H9 (cell line): ENCODE data around the gene PPM1N. TPM values are rescaled to one million over a fixed set of nuclear protein-coding genes. Genes with fewer than 3 reads are reported as not detected.

Source experiments
- DNase-seq: peaks from one replicate; pipeline ENCODE4 v3.0.0-alpha.2; 2017
- H2AFZ ChIP-seq: one replicate; pipeline ENCODE4 v1.6.1; 2013; ENCODE audit warnings: mild to moderate bottlenecking, low read length, control low read depth, moderate library complexity
- H2AK5ac ChIP-seq: 2 replicates; pipeline ENCODE4 v1.6.1; 2013; ENCODE audit warnings: low read length, control low read depth, mixed read lengths; ENCODE audit not compliant: insufficient read length
- H2BK120ac ChIP-seq: one replicate; pipeline ENCODE4 v1.6.1; 2013; ENCODE audit warnings: low read depth, mild to moderate bottlenecking, low read length, control low read depth, inconsistent platforms; ENCODE audit not compliant: poor library complexity, severe bottlenecking
- H2BK12ac ChIP-seq: 2 replicates; pipeline ENCODE4 v1.6.1; 2013; ENCODE audit warnings: low read length, control low read depth, mixed read lengths, low read depth; ENCODE audit not compliant: insufficient read length
- H2BK15ac ChIP-seq: 2 replicates; pipeline ENCODE4 v1.6.1; 2013; ENCODE audit warnings: low read depth, low read length, control low read depth
- H2BK20ac ChIP-seq: one replicate; pipeline ENCODE4 v1.6.1; 2013; ENCODE audit warnings: low read depth, mild to moderate bottlenecking, low read length, control low read depth, inconsistent platforms; ENCODE audit not compliant: poor library complexity, severe bottlenecking
- H2BK5ac ChIP-seq: 2 replicates; pipeline ENCODE4 v1.6.1; 2013; ENCODE audit warnings: low read length, control low read depth, mixed read lengths; ENCODE audit not compliant: insufficient read length
- H3K14ac ChIP-seq: 2 replicates; pipeline ENCODE4 v1.6.1; 2013; ENCODE audit warnings: low read length, control low read depth; ENCODE audit not compliant: insufficient read depth
- H3K18ac ChIP-seq: 2 replicates; pipeline ENCODE4 v1.6.1; 2013; ENCODE audit warnings: low read depth, mild to moderate bottlenecking, mixed read lengths, low read length, control low read depth; ENCODE audit not compliant: insufficient read length
- H3K23ac ChIP-seq: 2 replicates; pipeline ENCODE4 v1.6.1; 2013; ENCODE audit warnings: low read length, control low read depth, mixed read lengths, low read depth; ENCODE audit not compliant: insufficient read length
- H3K23me2 ChIP-seq: 2 replicates; pipeline ENCODE4 v1.6.1; 2013; ENCODE audit warnings: low read depth, mild to moderate bottlenecking, mixed read lengths, low read length, control low read depth; ENCODE audit not compliant: insufficient read length, poor library complexity, severe bottlenecking
- H3K27ac ChIP-seq: 2 replicates; pipeline ENCODE4 v1.5.1; 2013; ENCODE audit warnings: low read length, control low read depth, mixed read lengths, low read depth; ENCODE audit not compliant: insufficient read length
- H3K27me3 ChIP-seq: 2 replicates; pipeline ENCODE4 v1.6.1; 2013; ENCODE audit warnings: low read length, control low read depth, inconsistent platforms; ENCODE audit not compliant: insufficient read depth
- H3K4ac ChIP-seq: 2 replicates; pipeline ENCODE4 v1.6.1; 2013; ENCODE audit warnings: low read depth, mild to moderate bottlenecking, control low read depth, inconsistent platforms, low read length, moderate library complexity
- H3K4me1 ChIP-seq: 2 replicates; pipeline ENCODE4 v1.6.1; 2013; ENCODE audit warnings: low read length, control low read depth, inconsistent platforms; ENCODE audit not compliant: insufficient read depth
- H3K4me2 ChIP-seq: 2 replicates; pipeline ENCODE4 v1.6.1; 2013; ENCODE audit warnings: low read length, control low read depth, mixed read lengths; ENCODE audit not compliant: insufficient read length, insufficient read depth
- H3K56ac ChIP-seq: 2 replicates; pipeline ENCODE4 v1.6.1; 2013; ENCODE audit warnings: low read depth, mild to moderate bottlenecking, mixed read lengths, low read length, control low read depth; ENCODE audit not compliant: insufficient read length
- H3K79me1 ChIP-seq: 2 replicates; pipeline ENCODE4 v1.6.1; 2013; ENCODE audit warnings: low read depth, mild to moderate bottlenecking, moderate library complexity, low read length, control low read depth, inconsistent platforms; ENCODE audit not compliant: insufficient read depth, poor library complexity, severe bottlenecking
- H3K79me2 ChIP-seq: 2 replicates; pipeline ENCODE4 v1.6.1; 2013; ENCODE audit warnings: low read length, control low read depth, inconsistent platforms; ENCODE audit not compliant: insufficient read depth
- H3K9ac ChIP-seq: 2 replicates; pipeline ENCODE4 v1.6.1; 2013; ENCODE audit warnings: low read length, control low read depth, mixed read lengths; ENCODE audit not compliant: insufficient read length; ENCODE audit errors: extremely low read depth
- H3K9me3 ChIP-seq: one replicate; pipeline ENCODE4 v1.6.1; 2013; ENCODE audit warnings: low read depth, low read length, inconsistent platforms; ENCODE audit not compliant: control insufficient read depth
- H3T11ph ChIP-seq: one replicate; pipeline ENCODE4 v1.6.1; 2013; ENCODE audit warnings: mild to moderate bottlenecking, low read length, control low read depth, inconsistent platforms
- H4K20me1 ChIP-seq: one replicate; pipeline ENCODE4 v1.6.1; 2013; ENCODE audit not compliant: control insufficient read depth, insufficient read length, insufficient read depth
- H4K5ac ChIP-seq: 2 replicates; pipeline ENCODE4 v1.6.1; 2013; ENCODE audit warnings: low read depth, mild to moderate bottlenecking, mixed read lengths, low read length, control low read depth; ENCODE audit not compliant: insufficient read length
- H4K8ac ChIP-seq: replicated peaks from 2 replicates; pipeline ENCODE4 v1.6.1; 2013; ENCODE audit warnings: low read length, control low read depth, mixed read lengths, low read depth; ENCODE audit not compliant: insufficient read length
- H4K91ac ChIP-seq: 2 replicates; pipeline ENCODE4 v1.6.1; 2013; ENCODE audit warnings: low read depth, mild to moderate bottlenecking, moderate library complexity, mixed read lengths, low read length, control low read depth; ENCODE audit not compliant: insufficient read length
- H3K27ac Mint-ChIP-seq, 3 experiments: 2 replicates in 2 of 3; 3 replicates in 1 of 3; pipeline ENCODE4 v1.8.0; 2020 to 2021; ENCODE audit warnings: mixed read lengths in 3 of 3, mild to moderate bottlenecking in 1 of 3, moderate library complexity in 1 of 3
- H3K27me3 Mint-ChIP-seq: 2 replicates; pipeline ENCODE4 v1.8.0; 2021; ENCODE audit warnings: low read depth, mild to moderate bottlenecking, moderate library complexity, mixed read lengths
- H3K36me3 Mint-ChIP-seq, 3 experiments: 2 replicates in 2 of 3; 3 replicates in 1 of 3; pipeline ENCODE4 v1.8.0; 2020 to 2021; ENCODE audit warnings: low read depth in 3 of 3, mixed read lengths in 3 of 3; ENCODE audit not compliant: insufficient read depth in 1 of 3
- H3K4me1 Mint-ChIP-seq, 2 experiments: 2 replicates each; pipeline ENCODE4 v1.8.0; 2020; ENCODE audit warnings: mixed read lengths in 2 of 2
- H3K4me3 Mint-ChIP-seq, 2 experiments: 2 replicates in 1 of 2; 3 replicates in 1 of 2; pipeline ENCODE4 v1.8.0; 2020 to 2021; ENCODE audit warnings: mild to moderate bottlenecking in 2 of 2, mixed read lengths in 2 of 2, moderate library complexity in 1 of 2
- H3K9me3 Mint-ChIP-seq, 2 experiments: 2 replicates in 1 of 2; 3 replicates in 1 of 2; pipeline ENCODE4 v1.8.0; 2020; ENCODE audit warnings: mild to moderate bottlenecking in 2 of 2, mixed read lengths in 2 of 2, moderate library complexity in 1 of 2
- WGBS: extraction: QIAGEN DNeasy Blood & Tissue Kit; methylation state at CpG from one replicate; pipeline ENCODE4 v1.1.7; 2013; ENCODE audit warnings: missing lambda C conversion rate, low lambda C conversion rate, mixed read lengths; ENCODE audit not compliant: insufficient read length; ENCODE audit errors: extremely low coverage; 5-methylcytosine and 5-hydroxymethylcytosine counted together
- total RNA-seq: library from RNA; stranded (reverse); gene quantifications from 2 replicates; pipeline ENCODE4 v1.2.1, GENCODE V29; 2021
- TF ChIP-seq, protein P1 (sequence below): fragments of 200-600 bp; sonication (generic); conservative IDR thresholded peaks from 3 replicates; pipeline ENCODE4 v1.8.0; 2021; ENCODE audit warnings: antibody characterized with exemption, mild to moderate bottlenecking

The PPM1N gene
- total RNA-seq, 1 experiment from 2014 or later = 7.7 TPM

GRCh38 chr19:45514376-45515051 is 16.3 kb downstream of the PPM1N start:
- H3K27me3 ChIP-seq = no peaks in the 10 kb centered on the region
- H2BK12ac ChIP-seq = no peak overlapping the region
- TF ChIP-seq, protein P1, sequence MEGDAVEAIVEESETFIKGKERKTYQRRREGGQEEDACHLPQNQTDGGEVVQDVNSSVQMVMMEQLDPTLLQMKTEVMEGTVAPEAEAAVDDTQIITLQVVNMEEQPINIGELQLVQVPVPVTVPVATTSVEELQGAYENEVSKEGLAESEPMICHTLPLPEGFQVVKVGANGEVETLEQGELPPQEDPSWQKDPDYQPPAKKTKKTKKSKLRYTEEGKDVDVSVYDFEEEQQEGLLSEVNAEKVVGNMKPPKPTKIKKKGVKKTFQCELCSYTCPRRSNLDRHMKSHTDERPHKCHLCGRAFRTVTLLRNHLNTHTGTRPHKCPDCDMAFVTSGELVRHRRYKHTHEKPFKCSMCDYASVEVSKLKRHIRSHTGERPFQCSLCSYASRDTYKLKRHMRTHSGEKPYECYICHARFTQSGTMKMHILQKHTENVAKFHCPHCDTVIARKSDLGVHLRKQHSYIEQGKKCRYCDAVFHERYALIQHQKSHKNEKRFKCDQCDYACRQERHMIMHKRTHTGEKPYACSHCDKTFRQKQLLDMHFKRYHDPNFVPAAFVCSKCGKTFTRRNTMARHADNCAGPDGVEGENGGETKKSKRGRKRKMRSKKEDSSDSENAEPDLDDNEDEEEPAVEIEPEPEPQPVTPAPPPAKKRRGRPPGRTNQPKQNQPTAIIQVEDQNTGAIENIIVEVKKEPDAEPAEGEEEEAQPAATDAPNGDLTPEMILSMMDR = no peak

More at GRCh38 chr19:45514376-45515051, 16.3 kb downstream of the PPM1N start:
- H3K4me1 ChIP-seq = no peaks in the 10 kb centered on the region; the same call in 1 of the 2 replicates
- no peak overlapping the region for H3K4me2 ChIP-seq
- H2AK5ac ChIP-seq = no peak overlapping the region
- no peak overlapping the region for H4K5ac ChIP-seq
- H3K4me1 Mint-ChIP-seq = peaks cover 9 to 13% of the 10 kb centered on the region in 2 experiments
- no peak overlapping the region for H3T11ph ChIP-seq
- no peaks in the 10 kb centered on the region; the same call in 1 of the 2 replicates for H3K27me3 Mint-ChIP-seq
- H3K18ac ChIP-seq = no peak overlapping the region
- no peaks in the 10 kb centered on the region for H3K9me3 ChIP-seq
- no peak overlapping the region for H4K8ac ChIP-seq
- no peak overlapping the region for H3K56ac ChIP-seq
- H3K23me2 ChIP-seq = peaks cover 3% of the 10 kb centered on the region
- no peak overlapping the region for H2BK120ac ChIP-seq
- no peak overlapping the region for H3K23ac ChIP-seq
- peaks cover 22% of the 10 kb centered on the region for H3K79me1 ChIP-seq
- H2BK20ac ChIP-seq = no peak overlapping the region
- no peak overlapping the region for H3K4me3 Mint-ChIP-seq
- H3K79me2 ChIP-seq = peaks cover 38% of the 10 kb centered on the region; the same call in 1 of the 2 replicates
- H3K4ac ChIP-seq = no peak overlapping the region
- H2BK5ac ChIP-seq = no peak overlapping the region
- WGBS = no CpG with 5 or more reads among the region's 13 CpGs
- no peak overlapping the region for H3K27ac ChIP-seq
- H3K14ac ChIP-seq = no peak overlapping the region; the same call in 1 of the 2 replicates
- no peak overlapping the region for H4K91ac ChIP-seq
- H3K36me3 Mint-ChIP-seq = peaks cover 19 to 46% (median 29%) of the 10 kb centered on the region in 3 experiments
- H3K9me3 Mint-ChIP-seq = no peaks in the 10 kb centered on the region
- H3K27ac Mint-ChIP-seq = no peak overlapping the region; a peak in 2 of 7 replicates
- H4K20me1 ChIP-seq = no peaks in the 10 kb centered on the region
- H3K9ac ChIP-seq = no peak overlapping the region
- no peak overlapping the region for H2AFZ ChIP-seq
- no peak overlapping the region for H2BK15ac ChIP-seq
- no peak for DNase-seq
